Hepatocyte (in vitro differentiated cells): ENCODE results near the gene PNKP.

Source experiments
- EZH2 ChIP-seq: fragments of 200-600 bp; sonication (generic); IDR thresholded peaks from 2 replicates; pipeline ENCODE4 v1.6.1; 2016; ENCODE audit warnings: antibody characterized with exemption, mild to moderate bottlenecking, borderline replicate concordance
- EZH2phosphoT487 ChIP-seq: fragments of 200-600 bp; sonication (generic); IDR thresholded peaks from one replicate; pipeline ENCODE4 v1.6.1; 2018; ENCODE audit warnings: antibody characterized with exemption, mild to moderate bottlenecking, low read depth, moderate library complexity; ENCODE audit not compliant: unreplicated experiment, severe bottlenecking
- TF ChIP-seq, protein P1 (sequence below): fragments of 200-600 bp; sonication (generic); IDR thresholded peaks from 2 replicates; pipeline ENCODE4 v1.5.1; 2016; ENCODE audit warnings: antibody characterized with exemption, mild to moderate bottlenecking; ENCODE audit not compliant: poor library complexity

DNA sequence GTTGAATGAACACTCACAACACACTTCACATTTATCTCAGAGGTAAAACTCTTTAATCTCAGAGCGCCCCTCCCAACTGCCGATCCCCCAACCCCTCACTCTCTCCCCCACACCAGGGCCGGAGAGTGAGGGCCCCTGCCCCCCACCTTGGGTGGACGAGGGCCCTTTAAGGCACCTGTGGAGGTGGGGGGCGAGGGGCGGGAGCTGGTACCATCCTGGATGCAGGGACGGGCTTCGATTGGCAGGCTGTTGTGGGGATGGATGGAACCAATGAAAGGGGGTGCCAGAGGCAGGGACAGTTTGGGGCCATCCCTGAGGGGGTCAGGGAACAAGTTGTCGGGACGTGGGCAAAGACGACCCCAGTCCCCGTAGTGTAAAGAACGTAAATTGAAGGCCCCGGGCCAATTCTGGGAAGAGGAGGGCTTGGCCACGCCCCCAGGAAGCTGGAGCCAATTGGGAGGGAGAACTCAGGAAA, 1.7 kb upstream of the PNKP start:
- TF ChIP-seq EZH2phosphoT487 = no peak
- TF ChIP-seq, protein P1, sequence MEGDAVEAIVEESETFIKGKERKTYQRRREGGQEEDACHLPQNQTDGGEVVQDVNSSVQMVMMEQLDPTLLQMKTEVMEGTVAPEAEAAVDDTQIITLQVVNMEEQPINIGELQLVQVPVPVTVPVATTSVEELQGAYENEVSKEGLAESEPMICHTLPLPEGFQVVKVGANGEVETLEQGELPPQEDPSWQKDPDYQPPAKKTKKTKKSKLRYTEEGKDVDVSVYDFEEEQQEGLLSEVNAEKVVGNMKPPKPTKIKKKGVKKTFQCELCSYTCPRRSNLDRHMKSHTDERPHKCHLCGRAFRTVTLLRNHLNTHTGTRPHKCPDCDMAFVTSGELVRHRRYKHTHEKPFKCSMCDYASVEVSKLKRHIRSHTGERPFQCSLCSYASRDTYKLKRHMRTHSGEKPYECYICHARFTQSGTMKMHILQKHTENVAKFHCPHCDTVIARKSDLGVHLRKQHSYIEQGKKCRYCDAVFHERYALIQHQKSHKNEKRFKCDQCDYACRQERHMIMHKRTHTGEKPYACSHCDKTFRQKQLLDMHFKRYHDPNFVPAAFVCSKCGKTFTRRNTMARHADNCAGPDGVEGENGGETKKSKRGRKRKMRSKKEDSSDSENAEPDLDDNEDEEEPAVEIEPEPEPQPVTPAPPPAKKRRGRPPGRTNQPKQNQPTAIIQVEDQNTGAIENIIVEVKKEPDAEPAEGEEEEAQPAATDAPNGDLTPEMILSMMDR = no peak
- TF ChIP-seq EZH2 = no peak
